IPS-15b (cell line): ENCODE data around the gene ZNF324.
"Not testable (repeated sequence)": the region's sequence is repeated elsewhere in the genome, so short reads cannot be mapped to it uniquely, and the experiment has no call there.

Source experiments
- H3K27me3 ChIP-seq: one replicate; pipeline ENCODE4 v1.6.1; 2013; ENCODE audit warnings: low read length; ENCODE audit not compliant: control insufficient read depth, insufficient read depth
- H3K36me3 ChIP-seq: one replicate; pipeline ENCODE4 v1.6.1; 2013; ENCODE audit warnings: low read length; ENCODE audit not compliant: control insufficient read depth, insufficient read depth
- H3K4me1 ChIP-seq: one replicate; pipeline ENCODE4 v1.6.1; 2013; ENCODE audit warnings: mild to moderate bottlenecking, low read length; ENCODE audit not compliant: control insufficient read depth, insufficient read depth
- H3K4me3 ChIP-seq: one replicate; pipeline ENCODE4 v1.5.1; 2013; ENCODE audit warnings: low read depth, low read length
- H3K9ac ChIP-seq: one replicate; pipeline ENCODE4 v1.6.1; 2013; ENCODE audit warnings: low read depth, mild to moderate bottlenecking, low read length
- H3K9me3 ChIP-seq: one replicate; pipeline ENCODE4 v1.6.1; 2013; ENCODE audit warnings: mild to moderate bottlenecking, low read length; ENCODE audit not compliant: control insufficient read depth, insufficient read depth

Gene ZNF324

DNA sequence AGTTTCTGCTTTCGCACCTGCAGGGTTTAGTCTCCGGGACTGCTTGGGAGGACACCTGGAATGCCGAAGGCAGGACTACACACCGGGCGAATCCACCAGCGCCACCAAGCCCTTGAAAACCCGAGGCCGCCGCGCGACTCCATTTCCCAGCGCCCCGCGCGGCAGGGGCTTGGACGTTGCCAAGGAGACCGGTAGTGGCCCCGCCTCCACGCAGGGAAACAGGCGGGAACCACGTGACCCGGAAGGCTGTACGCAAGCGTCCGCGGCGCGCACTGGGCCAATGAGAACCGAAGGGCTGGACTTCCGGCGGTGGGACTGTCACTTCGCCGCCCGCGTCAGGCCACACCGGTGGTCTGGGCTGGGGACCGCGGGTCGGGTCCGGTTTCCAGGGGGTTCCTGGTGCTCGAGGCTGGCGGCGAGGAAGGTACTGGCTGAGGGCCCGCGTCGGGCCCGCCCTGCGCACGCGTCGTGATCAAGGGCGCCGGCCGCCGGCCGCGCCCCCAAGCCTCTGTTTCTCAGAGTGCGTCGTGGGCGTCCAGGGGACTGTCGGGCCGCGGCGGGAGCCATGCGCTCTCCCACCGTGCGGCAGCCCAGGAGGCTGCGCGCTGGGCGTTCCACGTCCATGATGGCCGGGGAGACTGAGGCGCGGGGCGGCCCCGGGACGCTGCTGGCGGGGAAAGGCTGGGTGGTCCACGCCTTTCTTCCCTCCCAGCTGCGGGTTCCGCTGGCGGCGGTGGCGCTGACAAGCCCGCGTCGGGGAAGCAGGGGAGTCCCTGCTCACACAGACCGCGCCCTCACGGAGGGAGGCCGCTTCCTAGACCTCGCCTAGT is at the start of gene ZNF324:
TSS of gene ZNF324 (plus strand) at position 321 of the 830 bp plus-strand sequence. CDS start 2,106 bp downstream, outside the sequence.
- Histone ChIP-seq H3K9me3 (no peaks in the 10 kb centered on the region), H3K36me3 (peaks cover 8% of the 10 kb centered on the region), H3K27me3 (peaks cover 5% of the 10 kb centered on the region), H3K4me1 (peaks cover 3% of the 10 kb centered on the region), H3K4me3 (peak within 1 kb of the TSS; percentile 49), H3K9ac (no peak within 1 kb of the TSS)

DNA sequence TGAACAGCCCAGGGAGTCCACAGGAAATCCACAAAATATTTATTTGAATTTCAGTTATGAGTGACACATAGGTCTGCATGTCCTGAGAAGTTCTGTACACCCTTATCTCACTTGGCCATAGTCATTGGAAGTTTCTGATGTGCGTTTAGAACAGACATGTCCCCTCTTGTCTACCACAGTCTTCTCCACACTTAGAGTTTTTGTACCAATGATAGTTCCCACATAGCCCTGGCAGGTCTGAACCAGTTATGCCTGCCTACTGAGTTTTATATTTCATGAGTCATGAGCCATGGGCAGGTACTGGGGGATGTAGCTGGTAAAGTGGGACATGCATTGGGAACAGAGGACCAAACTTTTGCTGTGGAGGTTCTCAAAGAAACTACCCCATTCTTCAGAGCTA is 38.3 kb upstream of the ZNF324 start:
- H3K4me1 ChIP-seq: no peaks in the 10 kb centered on the region
- H3K36me3 ChIP-seq: peaks cover 22% of the 10 kb centered on the region
- H3K9ac ChIP-seq: no peak overlapping the region
- no peaks in the 10 kb centered on the region for H3K27me3 ChIP-seq
- H3K4me3 ChIP-seq: no peak overlapping the region
- H3K9me3 ChIP-seq: peaks cover 37% of the 10 kb centered on the region

DNA sequence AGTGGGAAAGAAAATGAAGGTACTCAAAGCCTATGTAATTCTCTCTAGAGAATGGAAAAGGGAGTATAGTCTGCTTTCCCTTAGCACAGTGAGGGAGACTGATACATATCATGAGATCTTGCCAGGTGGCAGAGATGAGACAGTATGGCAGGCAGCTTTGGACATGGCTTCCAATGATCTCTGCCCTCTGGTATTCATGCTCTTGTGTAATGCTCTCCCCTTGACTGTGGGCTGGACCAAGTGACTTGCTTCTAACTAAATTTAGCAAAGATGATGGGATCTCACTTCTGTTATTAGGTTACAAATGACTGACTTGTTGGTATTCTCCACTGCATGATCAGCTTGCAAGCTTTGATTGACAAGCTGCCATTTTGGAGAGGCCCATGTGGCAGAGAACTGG is 37.1 kb upstream of the ZNF324 start:
- H3K4me3 ChIP-seq: no peak overlapping the region
- peaks cover 48% of the 10 kb centered on the region for H3K9me3 ChIP-seq
- H3K27me3 ChIP-seq: no peaks in the 10 kb centered on the region
- no peak overlapping the region for H3K9ac ChIP-seq
- no peaks in the 10 kb centered on the region for H3K4me1 ChIP-seq
- H3K36me3 ChIP-seq: peaks cover 34% of the 10 kb centered on the region

DNA sequence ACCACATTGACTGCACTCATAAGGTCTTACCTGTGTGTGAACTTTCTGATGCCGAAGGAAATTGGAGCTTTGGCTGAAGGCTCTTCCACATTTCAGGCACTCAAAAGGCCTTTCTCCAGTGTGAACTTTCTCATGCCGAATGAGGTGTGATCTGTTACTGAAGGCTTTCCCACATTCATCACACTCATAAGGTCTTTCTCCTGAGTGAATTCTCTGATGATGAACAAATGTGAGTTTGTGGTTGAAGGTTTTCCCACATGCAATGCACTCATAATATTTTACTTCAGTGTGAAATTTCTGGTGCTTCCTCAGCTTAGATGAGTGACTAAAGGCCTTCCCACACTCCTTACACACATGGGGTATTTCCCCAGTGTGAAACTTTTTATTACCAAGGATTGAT is 32.7 kb upstream of the ZNF324 start:
- peaks cover 60% of the 10 kb centered on the region for H3K9me3 ChIP-seq

DNA sequence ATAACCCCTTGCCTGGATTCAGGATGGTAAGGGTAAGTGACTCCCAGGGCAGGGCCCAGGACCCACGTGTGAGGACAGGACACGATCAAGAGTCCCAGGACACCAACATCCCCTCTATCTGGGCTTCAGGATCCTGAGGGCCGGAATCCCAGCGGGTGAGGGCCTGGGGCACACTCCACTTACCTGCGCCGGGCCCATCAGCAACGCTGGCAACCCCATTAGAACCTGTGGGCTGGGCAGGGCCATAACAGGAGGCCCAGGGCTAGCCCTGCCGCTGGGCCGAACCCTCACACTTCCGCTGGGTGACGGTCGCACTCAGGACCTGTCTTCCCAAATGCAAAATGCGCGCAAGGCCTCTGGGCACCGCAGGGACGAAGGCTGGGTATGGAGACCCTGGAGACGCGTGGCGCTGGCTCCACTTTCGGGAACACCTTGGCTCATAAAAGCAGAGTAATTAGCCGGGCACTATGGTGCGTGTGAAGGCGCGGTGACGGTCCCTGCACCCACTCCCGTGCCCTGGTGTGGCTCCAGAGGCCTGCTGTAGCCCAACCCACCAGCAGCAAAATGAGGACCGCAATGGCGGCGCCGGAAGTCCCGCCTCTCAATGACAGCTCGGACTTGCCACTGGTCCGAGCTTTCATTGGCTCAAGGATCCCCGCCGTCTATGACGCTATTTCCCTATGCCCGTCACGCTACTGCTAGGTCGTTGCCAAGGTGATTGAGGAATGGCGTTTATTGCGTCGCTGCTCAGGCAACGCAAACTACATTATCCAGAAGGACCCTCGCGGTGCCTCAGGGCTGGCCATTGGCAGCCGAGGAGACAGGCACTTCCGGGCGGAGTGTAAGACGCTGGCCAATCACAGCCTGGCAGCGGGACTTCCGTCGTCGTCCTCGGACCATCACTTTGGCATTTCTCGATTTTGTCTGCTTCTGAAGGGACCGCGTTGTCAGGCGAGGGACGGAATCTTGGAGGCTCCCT is 27.0 kb upstream of the ZNF324 start, which contains the start of gene ZNF132:
TSS of gene ZNF132 (minus strand) at position 578 of the 979 bp plus-strand sequence. CDS start at position 246, 332 bp downstream.
- H3K36me3 ChIP-seq: peaks cover 15% of the 10 kb centered on the region
- H3K4me3 ChIP-seq: peak within 1 kb of the TSS; percentile 89
- peaks cover 4% of the 10 kb centered on the region for H3K4me1 ChIP-seq
- H3K27me3 ChIP-seq: peaks cover 6% of the 10 kb centered on the region
- peaks cover 14% of the 10 kb centered on the region for H3K9me3 ChIP-seq
- H3K9ac ChIP-seq: peak within 1 kb of the TSS; percentile 28

More for the DNA sequence above, 32.7 kb upstream of the ZNF324 start:
- H3K4me1 ChIP-seq: peaks cover 2% of the 10 kb centered on the region
- no peak overlapping the region for H3K9ac ChIP-seq
- H3K27me3 ChIP-seq: no peaks in the 10 kb centered on the region
- H3K4me3 ChIP-seq: peak overlapping the region; percentile 16
- H3K36me3 ChIP-seq: peaks cover 47% of the 10 kb centered on the region

DNA sequence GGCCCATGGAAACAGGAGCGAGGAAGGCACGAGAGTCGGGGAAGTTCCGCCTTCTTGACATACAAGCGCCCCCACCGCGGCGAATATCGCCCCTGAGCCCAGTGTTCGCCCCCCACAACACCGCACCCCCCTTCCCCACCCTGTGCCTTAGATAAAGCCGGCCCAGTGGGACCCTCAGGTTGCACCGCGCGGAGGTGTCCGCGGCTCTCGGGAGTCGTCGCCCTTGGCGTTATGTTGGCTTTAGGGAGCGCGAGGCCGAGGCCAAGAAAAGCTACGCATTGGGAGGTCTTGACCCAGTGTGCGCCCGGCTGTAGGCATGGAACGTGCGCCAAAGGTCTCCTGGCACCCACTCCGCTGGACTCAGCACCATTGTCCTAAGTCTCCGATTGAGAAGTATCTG is 26.3 kb upstream of the ZNF324 start:
- peaks cover 8% of the 10 kb centered on the region for H3K36me3 ChIP-seq
- peaks cover 4% of the 10 kb centered on the region for H3K4me1 ChIP-seq
- peaks cover 7% of the 10 kb centered on the region for H3K9me3 ChIP-seq
- peak overlapping the region; percentile 73 for H3K4me3 ChIP-seq
- H3K27me3 ChIP-seq: peaks cover 6% of the 10 kb centered on the region
- peak overlapping the region; percentile 9 for H3K9ac ChIP-seq

DNA sequence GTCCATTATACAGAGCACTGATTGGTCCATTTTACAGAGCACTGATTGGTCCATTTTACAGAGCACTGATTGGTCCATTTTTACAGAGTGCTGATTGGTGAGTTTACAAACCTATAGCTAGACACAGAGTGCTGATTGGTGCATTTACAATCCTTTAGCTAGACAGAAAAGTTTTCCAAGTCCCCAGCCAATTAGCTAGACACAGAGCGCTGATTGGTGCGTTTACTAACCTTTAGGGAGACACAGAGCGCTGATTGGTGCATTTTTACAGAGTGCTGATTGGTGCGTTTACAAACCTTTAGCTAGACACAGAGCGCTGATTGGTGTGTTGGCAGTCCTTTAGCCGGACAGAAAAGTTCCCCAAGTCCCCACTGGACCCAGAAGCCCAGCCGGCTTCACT is 23.9 kb upstream of the ZNF324 start:
- not testable (repeated sequence) for H3K4me3 ChIP-seq, H3K9ac ChIP-seq, H3K4me1 ChIP-seq, H3K9me3 ChIP-seq, H3K27me3 ChIP-seq, H3K36me3 ChIP-seq

DNA sequence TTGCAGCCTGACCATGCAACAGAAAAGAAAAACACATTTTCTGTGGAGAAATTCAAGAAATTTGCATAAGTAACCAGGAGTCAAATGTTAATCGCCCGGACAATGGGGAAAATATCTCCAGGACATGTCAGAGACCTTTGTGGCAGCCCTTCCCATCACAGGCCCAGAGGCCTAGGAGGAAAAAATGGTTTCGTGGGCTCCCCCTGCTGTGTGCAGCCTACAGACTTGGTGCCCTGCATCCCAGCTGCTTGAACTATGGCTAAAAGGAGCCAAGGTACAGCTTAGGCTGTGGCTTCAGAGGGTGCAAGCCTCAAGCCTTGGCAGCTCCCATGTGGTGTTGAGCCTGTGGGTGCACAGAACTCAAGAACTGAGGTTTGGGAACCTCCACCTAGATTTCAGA is 18.0 kb upstream of the ZNF324 start:
- not testable (repeated sequence) for H3K9me3 ChIP-seq, H3K4me3 ChIP-seq

DNA sequence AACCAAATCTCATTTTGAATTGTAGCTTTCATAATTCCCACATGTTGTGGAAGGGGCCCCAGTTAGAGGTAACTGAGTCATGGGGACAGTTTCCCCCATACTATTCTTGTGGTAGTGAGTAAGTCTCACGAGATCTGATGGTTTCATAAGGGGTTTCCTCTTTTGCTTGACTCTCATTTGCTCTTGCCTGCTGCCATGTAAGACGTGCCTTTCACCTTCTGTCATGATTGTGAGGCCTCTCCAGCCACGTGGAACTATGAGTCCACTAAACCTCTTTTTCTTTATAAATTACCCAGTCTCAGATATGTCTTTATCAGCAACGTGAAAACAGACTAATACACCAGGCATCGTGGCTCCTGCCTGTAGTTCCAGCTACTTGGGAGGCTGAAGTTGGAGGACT is 16.9 kb upstream of the ZNF324 start:
- not testable (repeated sequence) for H3K4me1 ChIP-seq, H3K9ac ChIP-seq, H3K9me3 ChIP-seq, H3K4me3 ChIP-seq, H3K36me3 ChIP-seq
- peaks cover 13% of the 10 kb centered on the region for H3K27me3 ChIP-seq

More for the DNA sequence above, 18.0 kb upstream of the ZNF324 start:
- H3K4me1 ChIP-seq, H3K36me3 ChIP-seq, H3K9ac ChIP-seq: not testable (repeated sequence)
- H3K27me3 ChIP-seq: peaks cover 17% of the 10 kb centered on the region

DNA sequence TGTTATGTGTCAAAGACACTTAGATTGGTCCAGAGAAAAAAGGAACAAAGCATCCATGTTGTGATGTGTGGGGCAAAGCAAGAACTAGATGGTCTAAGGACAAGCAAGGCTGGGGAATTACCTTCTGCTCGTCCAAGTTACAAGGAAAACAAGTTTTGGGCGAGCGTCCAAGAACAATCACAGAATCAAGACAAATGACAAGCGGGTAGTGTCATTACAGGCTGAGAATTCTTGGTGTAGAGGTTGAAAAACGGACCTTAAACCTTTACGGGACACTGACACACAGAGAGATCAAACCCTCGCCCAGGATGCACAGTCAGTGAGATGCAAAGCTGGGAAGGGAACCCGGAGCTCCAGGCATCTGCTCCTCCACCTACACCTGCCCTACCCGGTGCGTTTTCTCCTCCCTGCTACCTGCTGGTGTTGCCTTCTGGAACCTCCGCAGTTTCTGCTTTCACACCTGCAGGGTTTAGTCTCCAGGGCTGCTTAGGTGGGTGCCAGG is 16.0 kb upstream of the ZNF324 start:
- no peaks in the 10 kb centered on the region for H3K4me1 ChIP-seq
- H3K9me3 ChIP-seq: peaks cover 8% of the 10 kb centered on the region
- H3K9ac ChIP-seq: no peak overlapping the region
- peak overlapping the region; percentile 62 for H3K4me3 ChIP-seq
- H3K36me3 ChIP-seq: no peaks in the 10 kb centered on the region
- H3K27me3 ChIP-seq: peaks cover 13% of the 10 kb centered on the region

DNA sequence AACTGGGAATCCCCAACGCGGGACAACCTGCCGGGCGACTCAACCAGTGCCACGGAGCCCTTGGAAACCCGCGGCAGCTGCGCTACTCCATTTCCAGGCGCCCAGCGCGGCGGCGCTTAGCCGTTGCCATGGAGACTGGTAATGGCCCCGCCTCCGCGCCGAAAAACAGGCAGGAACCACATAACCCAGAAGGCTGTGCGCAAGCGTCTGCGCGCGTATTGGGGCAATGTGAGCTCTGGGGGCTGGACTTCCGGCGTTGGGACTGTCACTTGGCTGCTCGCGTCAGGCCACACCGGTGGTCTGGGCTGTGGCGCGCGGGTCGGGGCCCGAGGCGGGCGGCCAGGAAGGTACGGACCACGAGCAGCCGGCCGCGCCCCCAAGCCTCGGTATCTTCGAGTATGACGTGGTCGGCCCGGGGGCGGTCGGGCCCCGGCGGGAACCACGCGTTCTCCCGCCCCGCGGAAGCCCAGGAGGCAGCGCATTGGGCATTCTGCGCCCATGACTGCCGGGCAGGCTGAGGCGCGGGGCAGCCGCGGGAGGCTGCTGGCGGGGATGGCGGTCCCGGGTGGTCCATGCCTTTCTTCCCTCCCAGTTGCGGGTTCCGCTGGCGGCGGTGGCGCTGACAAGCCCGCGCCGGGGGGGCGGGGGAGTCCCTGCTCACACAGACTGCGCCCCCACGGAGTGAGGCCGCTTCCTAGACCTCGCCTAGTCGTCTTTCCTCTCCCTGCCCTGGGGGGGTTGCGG is 15.3 kb upstream of the ZNF324 start, which contains the start of gene ZNF324B:
TSS of gene ZNF324B (plus strand) at position 265 of the 744 bp plus-strand sequence. CDS start 2,080 bp downstream, outside the sequence.
- H3K4me1 ChIP-seq: no peaks in the 10 kb centered on the region
- H3K4me3 ChIP-seq: peak within 1 kb of the TSS; percentile 62
- H3K9me3 ChIP-seq: peaks cover 8% of the 10 kb centered on the region
- H3K27me3 ChIP-seq: peaks cover 13% of the 10 kb centered on the region
- peaks cover 2% of the 10 kb centered on the region for H3K36me3 ChIP-seq
- H3K9ac ChIP-seq: no peak within 1 kb of the TSS
